ENCODE measurements around the gene ATP1A1.
A peak's percentile ranks its signal among the peaks of the same experiment; 100 is the strongest.

The ATP1A1 gene

GRCh38 chr1:116373431-116374352, 648 bp downstream of the ATP1A1 start:
- no peak for DNase-seq

- DNase-seq, result no peak
These were observed 1.5 kb downstream of the ATP1A1 start for GRCh38 chr1:116374353-116375147.

- DNase-seq, result no peak
These were observed 2.3 kb downstream of the ATP1A1 start for GRCh38 chr1:116375148-116375886.

DNA sequence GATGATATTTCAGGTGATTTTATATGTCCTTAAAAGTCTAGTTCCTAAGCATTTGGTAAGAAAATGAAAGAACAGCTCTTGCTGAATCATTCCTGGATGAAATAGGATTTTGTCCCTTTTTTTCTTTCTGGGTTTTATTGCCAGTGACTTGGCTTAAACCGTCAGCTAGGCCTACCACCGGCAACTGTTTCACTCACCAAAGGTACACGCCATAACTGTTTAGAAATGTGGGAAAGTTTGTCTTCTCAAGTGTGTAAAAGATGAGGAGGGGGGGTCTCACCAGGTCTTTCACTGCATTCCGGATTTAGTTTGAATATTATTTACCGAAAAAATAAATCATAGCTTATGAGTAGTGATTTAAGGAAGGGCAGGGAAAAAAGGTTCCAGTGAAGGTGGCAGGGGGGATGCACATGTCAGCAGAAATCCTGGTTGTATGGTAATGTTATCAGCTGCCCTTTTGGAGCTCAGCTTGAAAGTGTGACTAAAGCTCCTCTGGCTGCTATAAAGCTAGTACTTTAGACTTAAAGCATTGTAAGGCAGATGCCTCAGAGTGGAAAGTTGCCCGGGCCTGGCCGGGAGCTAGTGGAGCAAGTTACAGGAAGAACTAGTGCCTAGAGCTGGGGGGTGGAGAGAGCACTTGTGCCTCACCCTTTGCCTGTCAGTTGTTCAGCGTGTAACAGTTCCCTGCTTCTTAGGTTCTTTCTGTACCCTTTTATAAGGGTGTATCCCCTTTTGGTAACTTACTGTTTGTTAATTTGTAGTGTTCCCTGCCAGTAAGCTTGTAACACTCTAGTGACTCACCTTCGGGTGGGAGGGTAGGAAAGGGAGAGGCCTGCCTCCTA, 3.1 kb downstream of the ATP1A1 start:
- no peak for DNase-seq

GRCh38 chr1:116376729-116377086, 3.7 kb downstream of the ATP1A1 start:
- DNase-seq, result no peak

GRCh38 chr1:116377541-116378529, 4.8 kb downstream of the ATP1A1 start:
- DNase-seq, result peak; percentile 62

DNA sequence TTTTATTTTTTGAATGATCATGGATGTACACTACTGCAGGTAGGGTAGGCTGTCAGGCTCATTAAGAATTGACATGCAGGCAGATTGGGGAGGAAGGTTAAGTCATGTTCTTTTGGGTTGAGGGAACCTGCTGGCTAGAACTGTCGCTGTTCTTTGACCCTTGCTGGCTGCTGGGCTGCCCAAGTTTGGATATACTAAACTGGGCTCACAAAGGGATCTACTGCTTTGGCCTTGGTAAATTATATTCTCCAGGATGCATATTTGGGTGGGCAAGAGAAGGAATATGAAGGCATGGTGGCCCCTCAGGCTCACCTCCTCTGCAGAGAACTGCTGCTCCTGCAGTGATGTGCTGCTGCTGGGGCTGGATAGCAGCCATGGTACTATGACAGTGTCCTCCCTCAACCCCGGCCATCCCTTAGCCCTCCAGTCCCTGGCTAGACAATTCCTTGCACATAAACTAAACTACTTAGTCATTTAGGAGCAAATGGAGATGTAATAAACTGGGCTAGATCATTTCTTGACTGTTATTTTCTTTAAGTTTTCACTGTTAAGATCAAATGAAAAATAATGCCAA, 6.1 kb downstream of the ATP1A1 start:
- no peak for DNase-seq

- DNase-seq, result no peak
These were observed 6.8 kb downstream of the ATP1A1 start for GRCh38 chr1:116379674-116380498.

- DNase-seq, result no peak
These were observed 7.6 kb downstream of the ATP1A1 start for GRCh38 chr1:116380499-116381242.

- no peak for DNase-seq
These were observed 9.3 kb downstream of the ATP1A1 start for GRCh38 chr1:116382321-116382720.

GRCh38 chr1:116382857-116383483, 9.9 kb downstream of the ATP1A1 start:
- DNase-seq, result no peak

DNA sequence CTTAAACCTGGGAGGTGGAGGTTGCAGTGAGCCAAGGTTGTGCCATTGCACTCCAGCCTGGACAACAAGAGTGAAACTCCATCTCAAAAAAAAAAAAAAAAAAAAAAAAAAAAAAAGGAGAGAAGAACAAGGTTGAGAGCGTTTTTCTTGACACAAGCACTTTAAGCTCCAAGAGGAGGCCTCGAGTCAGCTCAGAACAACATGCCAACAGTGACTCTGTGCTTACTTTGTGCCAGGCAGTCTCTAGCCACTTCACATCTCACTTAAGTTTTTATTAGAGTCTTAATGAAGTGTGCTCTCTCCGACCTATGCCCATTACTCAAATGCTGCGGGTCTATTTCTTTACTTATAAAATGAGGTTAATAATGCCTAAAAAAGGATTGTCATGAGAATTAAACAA, 13.0 kb downstream of the ATP1A1 start:
- DNase-seq, result no peak

DNA sequence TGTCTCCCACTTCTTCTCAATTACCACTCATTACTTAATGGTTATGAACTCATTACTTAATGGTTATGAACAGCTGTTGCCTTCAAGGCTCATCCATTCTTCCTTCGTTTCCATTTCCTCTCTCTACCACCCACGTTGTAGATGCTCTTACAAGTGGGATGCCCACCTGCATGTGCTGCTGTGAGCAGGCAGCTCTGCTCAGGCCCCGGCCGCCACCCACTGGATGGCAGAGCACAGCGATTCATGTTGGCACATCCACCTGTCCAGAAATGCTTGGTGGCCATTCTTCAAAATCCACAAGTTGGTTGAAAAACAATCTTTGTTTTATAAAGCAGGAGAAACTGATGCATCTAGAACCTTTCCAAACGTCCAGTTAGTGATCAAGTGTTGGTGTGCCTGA, 14.5 kb downstream of the ATP1A1 start:
- no peak for DNase-seq

GRCh38 chr1:116388122-116388521, 15.1 kb downstream of the ATP1A1 start:
- no peak for DNase-seq

- no peak for DNase-seq
These were observed 16.0 kb downstream of the ATP1A1 start for GRCh38 chr1:116389013-116389412.

GRCh38 chr1:116389686-116390085, 16.6 kb downstream of the ATP1A1 start:
- DNase-seq, result no peak

GRCh38 chr1:116390195-116390594, 17.2 kb downstream of the ATP1A1 start:
- DNase-seq, result no peak

GRCh38 chr1:116391185-116391584, 18.1 kb downstream of the ATP1A1 start:
- DNase-seq, result no peak

Measured in NCI-H2029 treated with DMSO at 0.1 percent for 48 hours (cell line).